ENCODE results near the gene RAD51B.

The RAD51B gene

DNA sequence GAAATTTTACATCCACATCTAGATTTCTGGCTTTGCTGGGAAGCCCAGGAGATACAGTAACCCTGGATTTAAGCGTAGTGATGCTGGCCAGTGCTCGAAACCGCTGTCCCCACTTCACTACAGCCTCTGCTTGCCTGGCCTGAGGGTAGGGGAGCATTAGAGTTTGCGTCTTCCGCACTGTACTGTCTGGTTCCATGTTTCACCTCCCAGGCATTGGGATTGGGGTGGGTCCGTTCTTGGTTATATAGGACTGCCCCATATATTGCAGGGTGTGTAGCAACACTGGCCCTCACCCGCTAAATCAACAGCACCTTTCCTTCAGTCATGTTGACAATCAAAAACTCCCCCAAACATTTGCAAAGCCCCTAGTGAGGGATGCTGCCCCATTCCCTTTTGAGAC, 732.5 kb downstream of the RAD51B start:
- DNase-seq: no peak

DNA sequence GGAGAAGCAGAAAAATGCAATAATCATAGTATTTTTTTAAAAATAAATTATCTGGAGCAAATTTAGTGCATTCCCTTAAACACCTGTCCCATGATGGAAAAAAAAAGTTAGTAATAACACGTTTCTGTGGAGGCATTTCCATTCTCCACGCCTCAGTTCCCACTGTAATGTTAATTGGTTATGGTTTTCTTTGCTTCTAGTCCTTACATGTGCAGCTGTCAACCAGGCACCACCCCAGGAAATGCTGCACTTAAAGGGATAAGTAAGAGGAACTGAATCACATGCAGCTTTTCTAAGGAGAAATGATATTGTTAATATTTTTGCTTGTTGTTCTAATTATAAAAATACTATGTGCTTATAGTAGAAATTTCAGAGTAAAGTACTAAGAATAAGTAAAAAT, 733.0 kb downstream of the RAD51B start:
- no peak for DNase-seq

DNA sequence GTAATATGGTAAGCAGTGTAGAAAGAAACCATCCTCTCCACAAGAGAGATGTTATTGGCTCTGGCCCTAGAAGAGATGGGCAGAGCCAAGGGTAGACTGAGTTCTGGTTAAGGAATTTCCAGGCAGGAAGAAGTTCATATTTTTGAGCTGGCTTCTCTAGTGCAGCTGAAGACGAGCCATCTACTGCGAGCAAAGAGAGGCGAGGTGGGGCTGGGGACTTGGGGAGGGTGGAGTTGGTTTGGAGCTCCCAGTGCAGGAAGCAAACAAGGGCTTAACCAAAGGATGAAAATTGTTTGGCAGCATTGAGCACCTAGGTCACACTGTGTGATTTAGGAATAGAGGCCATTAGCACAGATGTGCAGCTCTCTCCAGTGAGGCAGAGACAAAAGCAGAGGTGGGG, 733.7 kb downstream of the RAD51B start:
- no peak for DNase-seq

DNA sequence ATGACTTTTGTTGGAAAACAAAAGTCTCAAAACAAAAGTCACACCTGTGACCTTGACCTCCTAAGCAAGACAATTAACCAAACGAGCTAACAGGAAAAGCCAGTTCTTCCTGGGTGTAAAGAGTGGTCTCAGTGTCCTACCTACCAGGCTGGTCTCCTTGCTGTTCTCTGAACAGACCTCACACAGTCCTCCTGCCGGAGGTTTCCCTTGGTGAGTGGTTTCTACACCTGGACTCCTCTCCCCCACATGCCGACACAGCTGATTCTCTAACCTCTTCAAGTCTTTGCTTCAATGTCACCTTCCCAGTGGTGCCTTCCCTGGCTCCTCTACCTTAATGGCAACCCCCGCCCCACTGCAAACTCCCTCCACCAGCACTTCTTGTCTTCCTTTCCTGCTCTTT, 734.7 kb downstream of the RAD51B start:
- DNase-seq: no peak

DNA sequence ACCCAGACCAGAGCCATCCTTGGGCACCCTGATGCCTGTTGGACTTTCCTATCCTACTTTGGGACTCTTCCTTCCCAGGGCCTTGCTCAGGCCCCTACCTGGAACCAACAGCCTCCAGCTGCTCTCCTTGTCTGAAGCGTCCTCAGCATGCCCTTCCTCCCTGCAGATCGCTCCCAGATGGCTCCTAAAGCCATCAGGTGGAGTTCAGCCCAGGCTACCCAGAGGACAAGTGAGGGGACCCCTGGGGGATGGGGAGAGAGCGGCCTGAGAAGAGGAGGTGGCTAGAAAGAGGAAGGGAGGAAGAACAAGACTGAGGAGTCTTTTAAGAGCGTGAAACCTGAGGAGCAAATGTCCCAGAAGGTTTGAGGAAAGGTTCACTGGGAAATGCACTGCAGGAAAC, 736.7 kb downstream of the RAD51B start:
- no peak for DNase-seq

DNA sequence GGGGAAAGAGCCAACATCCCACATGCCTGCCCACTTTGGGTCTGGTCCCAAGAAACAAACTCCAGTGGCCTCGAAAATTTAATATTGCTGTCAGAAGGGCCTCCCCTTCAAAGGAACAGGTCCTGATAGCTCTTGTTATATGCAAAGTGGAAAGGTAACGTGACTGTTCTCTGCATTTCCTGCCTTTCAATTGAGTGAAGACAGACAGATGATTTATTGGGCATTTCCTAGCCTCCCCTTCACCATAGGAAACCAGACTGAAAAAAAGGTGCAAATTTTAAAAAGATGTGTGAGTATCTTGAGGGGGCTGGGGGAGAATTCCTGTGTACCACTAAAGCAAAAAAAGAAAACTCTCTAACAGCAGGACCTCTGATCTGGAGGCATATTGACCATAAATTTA, 738.1 kb downstream of the RAD51B start:
- DNase-seq: no peak

DNA sequence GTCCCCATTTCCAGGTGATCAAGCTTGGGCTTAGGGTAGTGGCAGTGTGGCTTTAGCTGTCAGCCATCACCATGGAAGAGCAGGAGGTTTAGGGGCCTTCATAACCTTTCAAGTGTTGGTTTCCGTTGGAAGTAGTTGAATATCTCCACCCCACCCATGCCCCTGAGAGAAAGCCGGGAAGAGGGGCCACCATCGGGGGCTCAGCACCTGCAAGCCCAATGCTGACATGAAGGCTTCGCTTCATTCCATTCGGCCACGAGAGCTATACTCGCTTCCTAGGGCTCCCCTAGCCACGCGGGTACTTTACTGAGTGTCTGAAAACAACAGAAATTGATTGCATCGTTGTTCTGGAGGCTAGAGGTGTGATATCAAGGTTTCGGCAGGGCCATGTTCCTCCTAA, 738.5 kb downstream of the RAD51B start:
- no peak for DNase-seq

DNA sequence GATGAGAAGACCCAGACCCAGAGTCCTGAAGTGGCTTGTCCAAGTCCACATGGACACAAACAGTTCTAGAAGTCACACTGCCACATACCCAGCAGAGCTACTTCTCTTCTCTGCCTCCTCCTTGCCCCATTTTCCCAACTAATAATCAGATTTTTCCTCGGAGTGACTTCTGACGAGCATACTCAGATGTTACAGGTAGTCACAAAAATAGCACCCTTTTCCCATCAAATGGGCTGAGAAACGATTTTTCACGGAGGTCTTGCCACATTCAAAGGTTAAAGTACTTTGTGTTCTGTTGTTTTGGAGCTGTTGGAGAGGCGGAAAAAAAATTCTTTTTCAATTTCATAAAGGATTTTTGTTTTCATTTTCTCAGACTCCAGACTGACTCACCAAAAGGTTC, 740.4 kb downstream of the RAD51B start:
- no peak for DNase-seq

DNA sequence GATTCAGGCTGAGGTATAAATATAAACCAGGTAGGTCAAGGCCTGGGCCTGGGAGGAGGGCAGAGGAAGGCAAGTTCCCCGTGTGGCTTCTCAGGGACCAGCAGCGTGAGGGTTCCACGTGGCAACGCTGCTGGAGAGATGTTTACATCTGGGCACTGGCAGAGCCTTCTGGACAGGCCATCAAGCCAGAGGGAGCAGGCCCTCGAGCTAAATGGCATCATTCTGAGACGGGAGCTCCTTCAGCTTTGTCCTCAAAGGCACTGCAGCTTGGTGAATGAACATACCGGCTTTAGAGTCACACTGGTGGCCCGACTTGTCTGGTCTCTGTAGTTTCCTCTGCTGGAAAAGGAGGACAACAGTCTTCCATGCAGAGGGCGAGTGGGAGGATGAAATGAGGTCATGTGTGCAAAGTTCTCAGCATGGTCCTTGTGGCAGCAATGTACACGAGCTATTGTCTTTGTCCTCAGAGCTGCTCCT, 742.0 kb downstream of the RAD51B start:
- no peak for DNase-seq

DNA sequence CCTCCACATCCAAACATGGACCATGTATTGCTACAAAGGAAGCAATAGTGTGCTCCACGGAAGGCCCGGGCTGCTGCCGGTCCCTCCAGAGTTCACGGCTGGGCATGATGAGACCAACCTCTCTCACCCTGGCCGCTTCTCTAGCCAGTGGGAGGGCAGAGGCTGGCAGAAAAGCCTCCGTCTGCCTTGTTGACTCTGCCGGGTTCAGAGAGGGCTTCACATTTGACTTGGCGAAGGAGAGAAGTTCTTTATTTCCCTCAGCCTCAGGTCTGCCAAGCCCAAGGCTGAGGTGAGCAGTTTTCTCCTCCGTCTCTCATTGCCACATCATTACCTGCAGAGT, 743.3 kb downstream of the RAD51B start:
- no peak for DNase-seq

DNA sequence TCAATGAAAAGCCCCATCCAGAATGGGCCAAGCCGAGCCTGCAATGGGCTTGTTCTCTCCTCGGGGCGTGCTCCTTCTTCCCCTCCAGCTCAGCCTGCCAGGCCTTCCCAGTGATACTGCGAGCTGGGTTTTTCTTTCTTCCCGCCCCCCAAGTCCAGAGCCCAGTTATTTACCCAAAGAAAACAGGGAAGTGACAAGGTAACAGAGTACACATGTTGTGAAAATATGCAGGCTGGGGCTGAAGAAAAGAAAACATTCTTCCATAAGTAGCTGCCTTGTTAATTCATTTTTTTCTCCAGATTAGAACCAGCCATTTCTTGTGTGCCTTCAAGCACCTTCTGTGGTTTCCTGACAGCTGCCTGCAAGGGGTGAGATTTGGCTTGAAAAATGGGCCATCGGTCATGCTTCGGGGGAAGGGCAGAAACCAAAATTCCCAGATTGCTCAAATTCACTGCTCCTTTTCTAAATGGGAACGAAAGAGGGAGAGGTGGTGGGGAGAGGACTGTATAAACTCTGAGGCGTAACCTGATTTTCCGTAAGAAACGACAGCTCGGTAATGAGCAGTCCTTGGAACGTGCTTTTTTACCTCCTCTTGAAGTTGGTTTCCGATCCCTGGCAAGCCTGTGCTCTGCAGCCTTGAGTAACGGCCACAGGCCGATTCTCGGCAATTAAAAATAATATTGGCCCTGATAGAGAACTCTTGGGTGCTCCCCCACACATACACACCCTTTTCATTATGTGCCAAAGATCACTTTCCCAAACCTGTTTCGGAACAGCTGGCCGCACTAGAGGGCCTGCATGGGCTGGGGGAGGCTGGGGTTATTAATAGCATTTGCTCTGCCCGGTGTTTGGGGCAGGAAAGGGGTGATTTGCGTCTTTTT, 743.9 kb downstream of the RAD51B start:
- DNase-seq: no peak

DNA sequence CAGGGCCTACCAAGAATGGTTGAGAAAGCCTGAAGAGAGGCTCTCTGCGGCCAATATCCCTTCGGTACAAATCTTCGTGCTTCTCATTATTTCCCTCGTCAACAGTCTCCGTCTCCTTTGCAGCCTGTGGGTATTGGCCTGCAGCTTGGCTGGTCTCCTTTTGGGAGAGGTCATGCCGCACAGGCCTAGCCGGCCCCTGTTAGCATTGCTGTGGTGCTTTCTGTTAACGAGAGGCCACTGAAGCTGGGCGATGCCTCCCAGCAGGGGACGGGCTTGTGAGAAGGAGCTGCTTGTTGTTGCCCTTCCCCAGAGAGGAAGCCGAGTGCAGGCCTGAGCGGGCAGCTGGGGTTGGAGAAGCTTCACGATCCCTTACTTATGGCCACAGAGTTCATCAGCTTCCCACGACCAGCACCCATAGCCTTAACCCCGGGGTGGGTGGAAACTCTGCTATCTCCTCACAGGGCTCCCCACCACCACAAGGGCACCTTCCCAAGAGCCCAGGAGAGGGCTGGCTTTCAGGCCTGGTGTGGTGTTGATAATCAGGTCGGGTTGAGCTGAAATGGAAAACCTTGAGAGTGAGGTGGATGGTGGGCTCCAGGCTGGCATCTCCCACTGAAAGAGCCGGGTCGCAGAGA, 744.7 kb downstream of the RAD51B start:
- no peak for DNase-seq

DNA sequence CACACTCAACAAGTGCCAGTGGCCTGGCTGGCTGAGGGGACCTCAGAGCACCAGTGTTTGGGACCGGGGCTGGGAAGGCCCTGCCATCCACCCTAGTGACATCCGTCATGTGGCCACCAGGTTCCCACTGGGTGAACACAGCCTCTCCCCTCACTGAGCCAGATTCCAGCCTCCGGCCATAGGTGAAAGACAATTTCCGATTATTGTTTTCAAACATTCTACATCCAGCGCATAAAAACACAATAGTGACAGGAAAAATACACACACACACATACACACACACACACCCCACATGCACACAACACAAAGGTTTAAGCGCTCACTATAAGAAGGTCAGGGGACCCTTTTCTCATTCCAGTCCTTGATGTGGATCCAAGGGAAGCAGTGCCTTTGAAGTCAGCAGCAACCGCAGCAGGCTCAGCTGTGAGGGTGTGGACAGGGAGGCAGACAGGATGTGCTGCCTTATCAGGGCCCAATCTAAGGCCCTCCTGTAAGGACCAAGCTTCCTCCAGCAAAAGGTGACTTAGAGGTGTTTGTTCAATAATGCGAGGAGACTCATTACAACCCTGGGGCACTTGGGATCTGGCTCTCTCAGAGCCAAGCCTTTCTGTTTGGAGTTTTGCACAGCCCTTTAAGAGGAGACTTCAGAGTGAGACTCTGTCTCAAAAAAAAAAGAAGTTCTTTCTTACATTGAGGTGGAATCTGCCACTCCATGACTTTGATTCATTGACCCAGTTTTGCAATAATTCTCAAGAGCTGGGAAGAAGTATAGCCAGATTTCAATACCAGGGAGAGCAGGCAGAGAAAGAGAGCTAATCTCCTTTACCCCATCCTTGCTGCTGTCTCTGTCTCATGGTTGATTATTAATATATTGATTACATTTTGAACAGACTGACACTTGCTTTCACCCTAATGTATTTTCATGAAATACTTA, 745.5 kb downstream of the RAD51B start:
- DNase-seq: no peak

DNA sequence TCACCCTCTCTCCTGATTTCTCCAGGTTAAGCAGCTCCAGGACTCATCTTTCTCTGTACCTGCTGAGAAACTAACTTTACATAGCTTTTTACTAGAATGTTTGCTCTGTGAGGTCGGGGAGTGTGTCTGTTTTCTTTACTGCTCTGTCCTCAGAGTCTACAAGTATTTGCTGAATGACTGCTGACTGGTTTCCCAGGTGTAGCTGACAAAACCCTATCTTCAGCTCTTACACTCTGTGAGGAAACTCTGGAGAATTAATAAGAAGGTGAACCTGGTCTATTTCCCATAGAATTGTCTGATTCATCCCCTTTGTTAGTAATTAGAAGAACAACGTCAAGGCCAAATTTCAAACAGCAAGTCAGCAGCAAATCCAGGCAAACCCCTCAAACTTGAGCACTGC, 746.5 kb downstream of the RAD51B start:
- no peak for DNase-seq

DNA sequence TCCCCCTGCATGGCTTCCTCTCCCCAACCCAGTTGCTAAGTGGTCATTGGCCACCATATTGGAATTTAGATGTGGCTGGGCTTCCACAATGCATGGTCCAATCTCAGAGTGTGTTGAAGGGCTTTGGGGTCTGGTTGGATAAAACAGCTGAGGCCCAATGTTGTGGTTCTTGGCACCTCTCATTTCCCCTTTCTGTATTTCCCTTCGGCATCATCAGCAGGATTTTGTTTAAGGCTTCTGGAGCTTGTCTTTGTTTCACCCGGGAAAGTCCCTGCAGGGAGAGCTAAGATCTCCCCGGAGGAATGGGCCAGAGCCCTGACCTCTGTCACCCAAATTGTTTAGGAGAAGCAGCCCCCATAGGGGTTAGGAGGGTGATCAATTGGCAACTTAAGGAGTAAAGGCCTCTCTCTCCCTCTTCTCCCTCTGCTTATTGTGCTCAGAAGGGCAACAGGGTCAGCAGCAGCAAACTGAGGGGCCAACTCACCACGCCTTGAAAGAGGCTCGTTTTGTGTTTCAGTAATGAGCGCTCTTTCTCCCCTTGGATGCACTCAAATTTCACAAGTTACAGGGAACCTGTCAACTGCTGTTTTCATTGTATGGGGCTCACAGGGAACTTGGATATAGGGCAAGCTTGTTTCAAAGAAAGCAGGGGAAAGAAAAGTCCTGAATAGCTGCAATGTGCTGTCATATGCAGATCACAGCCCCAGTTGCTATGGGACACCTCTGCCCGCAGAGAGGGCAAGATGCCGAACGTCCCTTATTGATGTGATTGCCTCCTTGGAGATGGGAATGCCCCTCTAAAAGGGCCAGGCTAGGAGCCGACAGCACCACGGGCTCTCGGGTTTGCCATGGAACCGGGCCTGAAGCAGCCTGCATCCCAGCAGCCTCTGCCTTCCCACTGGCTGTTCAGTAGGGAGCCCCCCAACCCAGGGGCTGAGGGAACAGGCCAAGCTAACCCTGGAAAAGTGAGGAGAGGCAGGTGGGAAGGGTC, 749.6 kb downstream of the RAD51B start:
- no peak for DNase-seq

DNA sequence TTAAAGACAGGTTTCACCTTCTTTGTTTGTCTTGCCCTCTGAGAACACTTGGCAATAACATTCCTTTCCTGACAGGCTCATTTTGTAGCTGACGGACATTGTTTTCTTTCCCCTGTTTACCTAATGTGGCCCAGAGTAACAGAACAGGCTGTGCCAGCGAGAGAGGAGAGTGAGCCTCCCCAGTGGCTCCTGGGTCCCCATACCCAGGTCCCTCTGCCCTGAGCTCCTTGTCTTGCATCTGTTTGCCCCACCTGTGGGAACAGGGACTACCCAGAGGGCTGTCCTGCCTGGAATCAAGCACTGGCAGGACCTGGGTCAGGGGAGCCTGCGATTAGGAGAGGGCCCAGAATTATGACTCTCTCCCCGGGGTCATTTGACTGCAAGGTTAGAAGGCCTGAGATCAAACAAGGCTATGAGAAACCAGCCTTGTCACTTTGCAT, 750.4 kb downstream of the RAD51B start:
- DNase-seq: no peak

DNA sequence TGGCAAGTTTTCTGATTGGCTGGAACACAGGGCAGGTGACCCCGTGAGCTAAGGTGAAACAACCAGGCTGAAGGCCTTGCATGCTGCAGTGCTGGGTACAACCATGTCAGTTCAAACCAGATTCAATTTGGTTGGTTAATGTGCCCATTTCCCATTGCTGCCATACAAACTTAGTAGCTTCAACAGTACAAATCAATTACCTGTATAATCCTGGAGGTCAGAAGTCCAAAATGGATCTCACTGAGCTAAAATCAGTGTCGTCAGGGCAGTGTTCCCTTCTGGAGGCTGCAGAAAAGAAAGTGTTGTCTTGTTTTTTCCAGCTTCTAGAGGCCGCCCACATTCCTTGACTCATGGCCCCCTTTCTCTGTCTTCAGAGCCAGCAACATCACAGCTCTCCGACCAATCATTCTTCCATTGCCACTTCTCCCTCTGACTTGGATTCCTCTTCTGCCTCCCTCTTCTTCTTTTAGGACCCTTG, 751.6 kb downstream of the RAD51B start:
- no peak for DNase-seq

DNA sequence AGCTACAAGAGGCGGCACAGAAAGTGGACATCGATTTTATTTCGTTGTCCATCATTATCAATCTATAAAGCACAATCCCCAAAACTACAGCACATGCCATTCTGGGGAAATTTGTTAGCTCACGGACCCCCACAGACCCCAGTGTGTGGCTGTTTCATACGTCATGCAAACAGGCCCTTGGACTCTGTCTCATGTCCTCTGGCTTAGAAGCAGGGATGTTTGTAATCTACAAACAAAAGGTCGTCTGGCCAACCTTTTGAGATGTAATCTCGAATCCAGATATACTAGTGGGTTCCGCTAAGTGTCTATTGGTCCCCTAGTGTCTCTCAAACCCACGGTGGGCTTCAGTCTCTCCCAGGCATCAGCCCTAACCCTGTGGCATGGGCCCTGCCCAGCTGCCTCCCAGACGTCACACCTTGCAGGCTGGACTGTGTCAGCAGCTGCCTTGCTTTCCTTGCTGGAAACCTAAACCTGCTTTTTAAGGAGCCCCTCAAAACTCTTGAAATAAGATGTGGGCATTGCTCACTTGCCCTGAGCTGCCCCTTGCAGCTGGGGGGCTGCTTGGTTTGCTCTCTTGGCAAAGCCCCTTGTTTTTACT, 752.4 kb downstream of the RAD51B start:
- DNase-seq: no peak

DNA sequence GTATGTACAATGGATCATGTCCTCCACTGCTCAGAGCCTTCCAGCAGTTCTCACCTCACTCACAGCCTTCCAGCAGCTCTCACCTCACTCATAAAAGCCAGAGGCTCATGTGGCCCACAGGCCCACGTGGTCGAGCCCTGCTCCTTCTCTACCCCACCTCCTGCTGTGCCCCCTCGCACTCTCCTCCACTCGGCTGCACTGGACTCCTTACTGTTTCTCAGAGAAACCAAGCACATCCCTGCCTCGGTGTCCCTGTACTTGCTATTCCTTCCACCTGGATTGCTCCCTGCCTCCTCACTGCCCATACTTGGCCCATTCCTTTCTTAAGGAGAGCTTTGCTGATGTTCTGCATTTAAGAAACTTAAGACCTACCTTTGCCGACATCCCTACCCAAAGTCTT, 753.5 kb downstream of the RAD51B start:
- no peak for DNase-seq

DNA sequence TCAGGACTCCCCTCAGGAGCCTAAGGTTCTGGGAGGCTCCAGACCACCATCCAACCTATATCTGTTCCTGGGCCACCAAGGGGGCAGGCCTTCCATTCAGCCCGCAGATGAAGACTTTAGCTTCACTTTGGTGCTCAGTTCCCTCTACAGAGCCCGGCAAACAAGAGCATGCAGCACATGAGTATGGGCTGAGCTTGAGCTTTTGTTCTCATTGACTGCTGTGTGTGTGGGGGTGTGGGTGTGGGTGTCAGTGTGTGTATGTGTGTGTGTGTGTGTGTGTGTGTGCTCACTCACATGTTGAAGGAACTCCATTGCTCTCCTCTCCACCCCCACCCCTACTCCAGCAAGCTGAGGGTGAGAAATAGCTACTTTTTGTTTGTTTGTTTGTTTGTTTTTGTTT, 754.1 kb downstream of the RAD51B start:
- no peak for DNase-seq

DNA sequence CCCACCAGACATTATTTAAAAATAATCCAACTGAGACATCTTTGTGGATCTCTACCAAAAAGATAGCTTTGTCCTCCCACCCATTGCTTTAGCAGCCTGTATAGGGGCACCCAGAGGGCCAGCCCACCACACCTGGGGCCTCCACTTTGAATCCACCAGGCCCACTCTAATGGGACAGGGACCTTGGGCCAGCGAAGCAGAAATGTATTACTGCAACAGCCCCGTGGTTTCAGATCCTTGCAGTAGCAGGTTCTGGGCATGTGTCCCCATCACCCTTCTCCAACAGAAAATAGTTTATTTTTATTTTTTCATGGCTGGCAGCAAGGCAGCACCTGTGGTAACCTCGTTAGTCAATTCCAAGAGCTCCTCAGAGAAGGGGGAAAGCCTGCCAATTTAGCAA, 754.9 kb downstream of the RAD51B start:
- no peak for DNase-seq

DNA sequence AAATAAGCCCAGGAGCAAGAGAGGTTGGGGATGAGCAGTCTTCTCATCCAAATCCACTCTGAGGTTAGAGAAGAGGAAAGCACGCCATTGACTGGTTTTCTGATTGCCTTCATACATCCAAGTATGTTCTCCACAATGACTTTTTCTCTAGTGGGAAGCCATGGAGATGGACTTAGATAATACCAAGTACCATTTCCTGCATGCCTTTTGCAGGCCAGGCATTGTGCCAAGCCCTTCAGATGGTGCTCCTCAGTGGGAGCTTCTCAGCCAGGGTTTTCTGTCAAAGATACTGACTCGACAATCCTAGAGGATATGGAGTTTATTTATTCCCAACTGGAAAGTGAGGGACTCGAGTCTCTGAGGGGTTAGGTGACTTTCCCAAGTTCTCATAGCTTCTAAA, 755.3 kb downstream of the RAD51B start:
- DNase-seq: no peak
